ENCODE results near the gene RABGAP1.

RABGAP1 gene

DNA sequence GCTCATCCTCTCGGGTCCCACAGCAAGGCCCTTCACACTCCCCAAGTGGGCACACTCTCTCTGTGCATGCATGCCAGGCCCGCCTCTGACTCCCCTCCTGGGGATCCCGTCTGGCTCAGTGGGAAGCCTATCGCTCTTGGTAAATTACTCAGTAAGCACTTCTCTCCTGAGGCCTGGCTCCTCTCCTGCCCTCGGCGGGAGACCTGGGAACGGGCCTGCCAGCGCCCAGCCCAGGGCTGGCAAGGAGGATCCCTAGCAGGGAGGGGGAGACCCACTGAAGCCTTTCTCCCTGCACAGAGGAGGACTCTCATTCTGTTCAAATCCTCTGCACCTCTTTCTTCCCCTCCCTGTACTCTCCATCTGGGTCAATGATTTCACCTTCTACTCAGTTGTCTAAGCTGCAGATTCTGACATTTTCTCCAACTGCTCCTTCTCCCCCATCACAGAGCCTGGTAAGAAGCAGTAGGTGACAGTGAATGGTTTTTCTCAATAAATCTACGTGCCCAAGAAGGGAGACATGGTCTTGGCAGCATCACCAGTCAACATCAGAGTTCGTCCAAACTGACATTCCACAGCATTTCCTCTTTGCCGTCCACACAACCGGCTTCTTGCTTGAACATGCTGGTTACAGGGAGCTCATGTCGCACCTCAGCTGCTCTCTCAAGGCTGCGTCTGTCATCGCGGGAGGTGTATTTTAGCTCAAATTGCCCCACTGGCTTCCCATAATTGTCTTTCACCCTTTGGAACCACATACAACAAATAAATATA is 174.5 kb downstream of the RABGAP1 start:
- no peak for DNase-seq

GRCh38 chr9:123116036-123116435 is 175.2 kb downstream of the RABGAP1 start:
- DNase-seq: no peak

DNA sequence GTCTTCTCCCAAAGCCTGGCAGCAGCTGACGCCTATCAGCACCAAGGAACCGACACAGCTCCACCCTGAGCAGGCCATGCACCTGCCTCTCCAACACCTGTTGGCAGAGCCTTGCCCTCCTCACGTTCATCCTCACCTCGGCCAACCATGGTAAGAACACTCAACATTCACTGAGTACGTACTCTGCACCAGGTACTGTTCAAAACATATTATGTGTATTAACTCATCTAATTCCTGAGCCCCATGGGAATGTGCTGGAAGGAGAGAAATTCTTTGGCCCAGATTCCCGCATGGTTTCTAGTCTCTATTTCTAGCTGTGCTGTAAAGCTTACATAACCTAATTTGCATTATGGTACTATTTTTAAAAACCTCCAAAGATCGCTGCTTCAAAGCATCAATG is 178.7 kb downstream of the RABGAP1 start:
- no peak for DNase-seq

DNA sequence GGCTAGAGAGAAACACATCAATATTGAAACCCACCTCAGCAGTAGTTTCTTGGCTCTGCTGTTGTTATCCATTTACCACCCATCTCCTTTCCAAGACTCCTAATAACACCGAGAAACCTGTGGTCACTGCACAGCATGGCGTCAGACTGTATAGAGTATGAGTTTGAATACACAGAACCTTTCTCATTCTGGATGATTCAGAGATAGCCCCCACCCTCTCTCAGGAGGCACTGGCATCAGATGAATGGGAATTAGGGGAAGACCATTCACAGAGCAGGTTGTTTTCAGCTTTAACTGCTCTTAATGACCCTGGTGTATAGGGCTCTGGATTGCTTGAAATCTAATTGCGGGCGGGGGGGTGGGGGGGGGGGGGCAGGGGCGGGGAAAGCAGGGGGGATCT is 179.3 kb downstream of the RABGAP1 start:
- DNase-seq: no peak

DNA sequence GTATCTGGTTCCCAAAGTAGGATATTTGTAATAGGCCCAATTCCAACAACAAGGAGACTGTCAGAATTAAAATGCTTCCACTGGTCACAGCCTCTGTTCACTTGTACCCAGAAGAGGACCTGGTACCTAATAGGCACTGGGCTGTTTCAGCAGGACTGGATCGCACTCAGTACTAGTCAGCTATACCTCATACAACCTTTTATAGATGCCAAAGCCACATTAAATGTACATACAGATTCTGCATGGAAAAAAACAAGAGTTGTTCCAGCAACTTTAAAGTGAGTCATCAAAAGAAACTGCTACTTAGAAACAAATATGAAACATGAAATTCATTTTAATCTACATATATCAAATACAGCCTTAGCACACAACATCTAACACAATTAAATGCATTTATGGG is 180.1 kb downstream of the RABGAP1 start:
- no peak for DNase-seq

- DNase-seq: no peak
Observed at GRCh38 chr9:123121457-123121856, 180.6 kb downstream of the RABGAP1 start.

GRCh38 chr9:123127512-123128075 is 186.8 kb downstream of the RABGAP1 start:
- no peak for DNase-seq

- no peak for DNase-seq
Observed at GRCh38 chr9:123128591-123128990, 187.8 kb downstream of the RABGAP1 start.

- DNase-seq: no peak
Observed at GRCh38 chr9:123129423-123129822, 188.6 kb downstream of the RABGAP1 start.

GRCh38 chr9:123131258-123131657 is 190.4 kb downstream of the RABGAP1 start:
- DNase-seq: no peak

DNA sequence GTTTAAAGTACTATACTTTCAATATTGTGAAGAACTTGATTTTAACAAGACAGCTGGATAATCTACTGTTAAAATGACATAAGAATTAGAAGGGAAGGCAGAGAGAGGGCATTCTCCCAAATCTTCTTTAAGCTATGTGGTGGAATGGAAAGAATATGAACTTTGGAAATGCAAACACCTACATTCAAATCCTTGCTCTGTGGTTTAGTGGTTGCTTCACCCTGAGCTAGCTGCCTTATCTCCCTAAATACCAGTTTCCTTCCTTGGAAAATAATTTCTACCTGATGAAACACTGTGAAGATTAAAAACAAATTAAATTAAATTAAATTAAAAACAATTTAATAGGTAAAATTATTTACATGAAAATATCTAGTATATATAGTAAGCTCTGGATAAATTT is 191.2 kb downstream of the RABGAP1 start:
- DNase-seq: no peak

GRCh38 chr9:123132696-123133095 is 191.9 kb downstream of the RABGAP1 start:
- DNase-seq: no peak

GRCh38 chr9:123135430-123135829 is 194.6 kb downstream of the RABGAP1 start:
- DNase-seq: no peak

- DNase-seq: no peak
Observed at GRCh38 chr9:123138163-123138562, 197.3 kb downstream of the RABGAP1 start.

DNA sequence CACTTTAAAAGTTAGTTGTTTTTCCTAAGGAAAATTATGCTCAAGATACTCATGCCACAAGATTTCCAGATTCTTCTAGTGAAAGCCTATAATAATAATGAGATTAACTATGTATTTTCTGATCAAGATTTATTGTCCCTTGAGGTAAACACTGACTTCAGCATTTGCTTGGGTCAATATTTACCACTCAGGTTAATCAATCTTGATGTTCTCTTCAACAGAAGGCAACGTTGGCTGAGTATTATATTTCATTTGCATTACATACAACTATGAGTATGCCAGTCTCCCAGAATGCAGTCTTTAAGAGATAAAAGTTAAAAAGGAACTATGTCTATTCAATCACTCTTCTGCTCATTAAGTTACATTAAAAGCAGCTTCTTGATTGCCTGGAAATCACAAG is 208.2 kb downstream of the RABGAP1 start:
- DNase-seq: no peak

DNA sequence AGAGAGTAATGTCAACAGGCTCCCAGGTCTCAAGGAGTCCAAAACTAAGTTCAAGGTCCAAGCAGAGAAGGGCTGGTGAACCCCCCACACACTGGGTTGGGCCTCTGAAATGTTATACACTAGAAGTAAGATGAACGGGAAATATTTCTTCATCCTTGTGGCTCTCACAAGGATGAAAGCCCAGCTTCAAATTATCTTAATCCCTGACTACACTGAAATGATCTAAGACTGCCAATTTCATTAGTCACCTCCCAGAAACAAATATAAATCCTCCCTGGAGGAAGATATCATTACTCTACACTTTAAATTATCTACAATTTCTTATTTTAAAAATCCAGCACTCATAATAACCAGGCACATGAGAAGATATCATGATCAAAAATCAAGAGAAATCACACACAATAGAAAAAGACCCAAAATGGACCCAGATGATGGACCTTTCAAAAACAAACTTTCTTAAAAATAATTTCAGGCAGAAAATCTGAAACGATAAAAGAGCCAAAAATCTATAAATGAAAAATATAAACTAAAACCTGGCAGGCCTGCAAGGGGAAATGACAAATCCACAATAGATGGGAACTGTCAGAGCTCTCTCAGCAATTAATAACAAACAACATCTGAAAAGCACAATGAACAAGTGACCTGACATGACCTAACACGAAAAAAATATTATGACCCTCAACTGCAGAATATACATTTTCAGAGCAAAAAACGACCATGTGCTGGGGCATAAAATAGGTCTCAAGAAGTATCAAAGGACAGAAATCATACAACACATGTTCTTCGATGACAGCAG is 210.1 kb downstream of the RABGAP1 start:
- DNase-seq: no peak
